Gastrocnemius medialis (tissue), 4 donors: ENCODE data around the gene RBL1. TPM values are rescaled to one million over a fixed set of nuclear protein-coding genes. Genes with fewer than 3 reads are reported as not detected.
"Not testable (repeated sequence)": the region's sequence is repeated elsewhere in the genome, so short reads cannot be mapped to it uniquely, and the experiment has no call there.

Experiments used
- ATAC-seq, 2 donors: fragments of 150-250 bp; one replicate each; pipeline ENCODE4 v1.9.1; 2016
- DNase-seq, 2 donors: peaks; one replicate each; pipeline ENCODE4 v3.0.0-alpha.2; 2019
- H3K27ac ChIP-seq, 4 donors: fragments of 200-600 bp; sonication (generic); 1 replicate in 1 of 4; 2 replicates in 3 of 4; pipeline ENCODE4 v1.5.1; 2016 to 2018; ENCODE audit warnings: mild to moderate bottlenecking in 2 of 4, moderate library complexity in 1 of 4
- H3K27me3 ChIP-seq, 3 donors: fragments of 200-600 bp; sonication (generic) in 2 of 3; 1 replicate in 1 of 3; 2 replicates in 2 of 3; pipeline versions ENCODE4 v1.5.1 to v1.6.0; 2016 to 2019; ENCODE audit warnings: mild to moderate bottlenecking in 1 of 3, moderate library complexity in 1 of 3
- H3K36me3 ChIP-seq, 2 donors: fragments of 200-600 bp; sonication (generic) in 1 of 2; one replicate each; pipeline ENCODE4 v1.5.1; 2017 to 2018
- H3K4me1 ChIP-seq, 2 donors: fragments of 200-600 bp; sonication (generic) in 1 of 2; one replicate each; pipeline ENCODE4 v1.5.1; 2016 to 2017; ENCODE audit warnings: mild to moderate bottlenecking in 2 of 2
- H3K4me3 ChIP-seq, 4 donors: fragments of 200-600 bp; sonication (generic) in 3 of 4; 1 replicate in 1 of 4; 2 replicates in 3 of 4; pipeline ENCODE4 v1.5.1; 2016 to 2019; ENCODE audit warnings: mild to moderate bottlenecking in 2 of 4
- H3K9me3 ChIP-seq, 3 donors: fragments of 200-600 bp; sonication (generic) in 2 of 3; 1 replicate in 1 of 3; 2 replicates in 2 of 3; pipeline ENCODE4 v1.5.1; 2016 to 2019
- POLR2A ChIP-seq, 2 donors: fragments of 450-650 bp; IDR thresholded peaks; one replicate each; pipeline ENCODE4 v1.6.1; 2017; ENCODE audit warnings: antibody characterized with exemption in 2 of 2, mild to moderate bottlenecking in 2 of 2, moderate library complexity in 2 of 2
- in situ Hi-C, 4 donors: fragments of 200-750 bp; cut with MboI; loops; one replicate each; pipeline versions ENCODE4 v1.15.0 to v1.8.0; 2017; ENCODE audit warnings: low sequenced_read_pairs in 4 of 4
- intact Hi-C: fragments of 100-400 bp; cut with DNase I; formaldehyde crosslinking; loops from one replicate; pipeline ENCODE4 v1.15.1; 2023; ENCODE audit warnings: low total_unique reads
- total RNA-seq, 4 donors: library from RNA; depleted of rRNA; stranded (reverse); fragments of >200 nt; gene quantifications; one replicate each; pipeline versions ENCODE4 v1.1.0 to v1.2.3, GENCODE V29; 2016
- TF ChIP-seq, protein P1 (sequence below), 5 experiments: fragments of 450-650 bp in 3 of 5; fragments of 200-600 bp in 2 of 5; sonication (generic) in 2 of 5; IDR thresholded peaks in 4 of 5; conservative IDR thresholded peaks in 1 of 5; 1 replicate in 4 of 5; 2 replicates in 1 of 5; pipeline ENCODE4 v1.5.1; 2016 to 2019; ENCODE audit warnings: antibody characterized with exemption in 5 of 5, mild to moderate bottlenecking in 3 of 5, moderate library complexity in 3 of 5

Gene RBL1
- total RNA-seq, 4 donors from 2014 or later: 2.9 to 13.0 (median 6.1) TPM

DNA sequence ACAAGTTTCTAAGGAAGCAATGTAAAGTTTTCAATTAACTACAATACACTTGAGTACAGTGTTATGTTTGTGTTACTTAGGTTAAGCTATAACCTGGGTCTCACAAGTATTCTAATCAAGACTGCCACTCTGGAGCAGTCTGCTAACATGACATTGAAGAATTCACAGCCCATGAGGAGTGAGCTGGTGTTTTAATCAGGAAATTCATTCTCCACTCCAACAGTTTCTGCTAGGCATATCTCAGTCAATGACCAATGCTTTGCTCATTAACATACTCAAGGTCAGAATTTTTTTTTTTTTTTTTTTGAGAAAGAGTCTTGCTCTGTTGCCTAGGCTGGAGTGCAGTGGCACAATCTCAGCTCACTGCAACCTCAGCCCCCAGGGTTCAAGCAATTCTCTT, 84.7 kb downstream of the RBL1 start:
- DNase-seq (no peak), ATAC-seq (no peak)
- Histone ChIP-seq H3K9me3 (no peaks in the 10 kb centered on the region), H3K27ac (no peak overlapping the region), H3K4me1 (no peaks in the 10 kb centered on the region), H3K4me3 (no peak overlapping the region), H3K36me3 (peaks cover 0 to 5% of the 10 kb centered on the region in 2 donors), H3K27me3 (no peaks in the 10 kb centered on the region)
- in situ Hi-C loops (no loop called here), intact Hi-C loops (no loop called here)
- TF ChIP-seq POLR2A (IDR thresholded peaks at IDR 0.05): no peak
- TF ChIP-seq, protein P1, sequence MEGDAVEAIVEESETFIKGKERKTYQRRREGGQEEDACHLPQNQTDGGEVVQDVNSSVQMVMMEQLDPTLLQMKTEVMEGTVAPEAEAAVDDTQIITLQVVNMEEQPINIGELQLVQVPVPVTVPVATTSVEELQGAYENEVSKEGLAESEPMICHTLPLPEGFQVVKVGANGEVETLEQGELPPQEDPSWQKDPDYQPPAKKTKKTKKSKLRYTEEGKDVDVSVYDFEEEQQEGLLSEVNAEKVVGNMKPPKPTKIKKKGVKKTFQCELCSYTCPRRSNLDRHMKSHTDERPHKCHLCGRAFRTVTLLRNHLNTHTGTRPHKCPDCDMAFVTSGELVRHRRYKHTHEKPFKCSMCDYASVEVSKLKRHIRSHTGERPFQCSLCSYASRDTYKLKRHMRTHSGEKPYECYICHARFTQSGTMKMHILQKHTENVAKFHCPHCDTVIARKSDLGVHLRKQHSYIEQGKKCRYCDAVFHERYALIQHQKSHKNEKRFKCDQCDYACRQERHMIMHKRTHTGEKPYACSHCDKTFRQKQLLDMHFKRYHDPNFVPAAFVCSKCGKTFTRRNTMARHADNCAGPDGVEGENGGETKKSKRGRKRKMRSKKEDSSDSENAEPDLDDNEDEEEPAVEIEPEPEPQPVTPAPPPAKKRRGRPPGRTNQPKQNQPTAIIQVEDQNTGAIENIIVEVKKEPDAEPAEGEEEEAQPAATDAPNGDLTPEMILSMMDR (IDR thresholded peaks at IDR 0.05 in 4 of 5, conservative IDR thresholded peaks at IDR 0.05 in 1 of 5): no peak

DNA sequence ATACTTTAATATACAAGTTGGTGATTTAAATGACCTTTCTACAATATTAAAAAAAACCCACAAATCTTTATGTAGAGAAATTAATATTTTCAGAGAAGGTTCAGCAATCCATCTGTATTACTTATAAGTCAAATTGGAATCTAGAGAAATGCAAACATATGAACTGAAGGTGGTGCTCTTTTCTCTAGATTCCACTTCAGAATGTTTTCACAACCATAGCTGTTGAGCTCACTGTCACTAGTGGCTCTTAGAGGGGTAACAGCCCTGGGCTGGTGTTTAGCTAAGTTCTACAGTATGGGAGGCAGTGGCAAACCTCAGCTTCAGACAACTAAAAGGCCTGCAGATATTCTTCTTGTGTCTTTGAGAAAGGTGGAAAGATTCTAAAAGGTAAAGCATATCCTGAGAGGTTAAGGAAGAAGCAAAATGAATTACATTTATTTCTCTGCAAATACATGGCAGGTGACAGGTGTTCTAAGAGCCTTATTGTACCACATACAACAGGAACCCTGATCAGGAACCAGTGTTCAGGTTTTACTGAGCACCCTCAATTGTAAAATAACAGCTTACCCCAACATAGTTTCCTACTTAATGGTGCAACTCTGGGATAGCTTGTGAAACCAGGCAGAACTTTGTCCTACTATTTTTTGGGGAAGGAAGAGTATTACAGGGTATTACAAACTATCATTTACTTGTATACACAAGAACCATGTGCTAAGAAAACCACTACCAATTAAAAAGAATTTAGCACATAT, 87.7 kb downstream of the RBL1 start:
- Histone ChIP-seq H3K27ac (no peak overlapping the region), H3K4me3 (no peak overlapping the region), H3K4me1 (no peaks in the 10 kb centered on the region), H3K9me3 (no peaks in the 10 kb centered on the region), H3K36me3 (no peaks in the 10 kb centered on the region), H3K27me3 (no peaks in the 10 kb centered on the region)
- TF ChIP-seq, protein P1 (IDR thresholded peaks at IDR 0.05 in 4 of 5, conservative IDR thresholded peaks at IDR 0.05 in 1 of 5): no peak
- TF ChIP-seq POLR2A (IDR thresholded peaks at IDR 0.05): no peak
- intact Hi-C loops (no loop called here), in situ Hi-C loops (no loop called here)
- DNase-seq: no peak
- no peak for ATAC-seq

DNA sequence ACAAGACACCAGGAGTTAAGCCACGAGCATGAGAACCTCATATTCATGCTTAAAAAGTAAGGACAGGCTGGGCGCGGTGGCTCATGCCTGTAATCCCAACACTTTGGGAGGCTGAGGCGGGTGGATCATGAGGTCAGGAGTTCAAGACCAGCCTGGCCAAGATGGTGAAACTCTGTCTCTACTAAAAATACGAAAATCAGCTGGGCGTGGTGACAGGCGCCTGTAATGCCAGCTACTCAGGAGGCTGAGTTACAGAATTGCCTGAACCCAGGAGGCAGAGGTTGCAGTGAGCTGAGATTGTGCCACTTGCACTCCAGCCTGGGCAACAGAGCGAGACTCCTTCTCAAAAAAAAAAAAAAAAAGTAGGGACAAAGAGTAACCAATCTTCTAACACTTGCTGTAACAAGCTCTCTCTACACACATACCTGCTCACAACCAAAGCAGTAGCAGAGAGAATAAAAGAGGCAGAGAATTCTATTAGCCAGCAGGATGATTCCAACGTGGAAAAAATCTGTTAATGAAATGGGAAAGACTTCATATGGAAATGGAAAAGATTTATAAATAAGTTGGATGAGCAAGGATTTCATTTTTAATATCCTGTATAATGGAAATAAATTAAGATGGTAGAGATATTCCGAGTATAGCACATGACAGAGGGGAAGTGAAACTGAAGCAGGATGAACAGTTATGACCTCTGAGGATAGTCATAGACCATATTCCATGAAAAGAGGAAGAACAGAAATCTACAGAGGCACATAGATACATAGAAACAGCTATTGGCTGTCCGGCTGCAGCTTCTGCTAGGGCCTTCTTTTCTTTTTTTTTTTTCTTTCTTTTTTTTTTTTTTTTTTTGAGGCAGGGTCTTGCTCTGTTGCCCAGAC, 90.5 kb downstream of the RBL1 start:
- DNase-seq, H3K27me3 ChIP-seq, H3K4me3 ChIP-seq, ATAC-seq, H3K4me1 ChIP-seq, in situ Hi-C loops, intact Hi-C loops, H3K36me3 ChIP-seq, H3K27ac ChIP-seq, H3K9me3 ChIP-seq: not testable (repeated sequence)

DNA sequence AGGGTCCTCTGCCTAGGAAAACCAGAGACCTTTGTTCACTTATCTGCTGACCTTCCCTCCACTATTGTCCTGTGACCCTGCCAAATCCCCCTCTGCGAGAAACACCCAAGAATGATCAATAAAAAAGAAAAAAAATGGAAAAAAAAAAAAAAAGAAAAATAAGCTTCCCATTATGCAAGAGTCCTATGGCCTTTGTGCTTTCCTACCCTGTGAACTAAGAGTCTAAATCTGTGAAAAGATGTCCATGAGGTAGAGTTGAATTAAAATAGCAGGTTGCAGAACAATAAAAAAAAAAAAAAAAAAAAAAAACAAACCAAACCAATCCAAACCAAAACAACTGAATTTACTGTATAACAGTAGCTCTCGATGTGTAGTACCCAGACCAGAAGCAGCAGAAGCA, 94.2 kb downstream of the RBL1 start:
- ATAC-seq, in situ Hi-C loops, H3K9me3 ChIP-seq, H3K27ac ChIP-seq, H3K4me3 ChIP-seq, intact Hi-C loops, H3K36me3 ChIP-seq, H3K27me3 ChIP-seq, H3K4me1 ChIP-seq, DNase-seq: not testable (repeated sequence)

DNA sequence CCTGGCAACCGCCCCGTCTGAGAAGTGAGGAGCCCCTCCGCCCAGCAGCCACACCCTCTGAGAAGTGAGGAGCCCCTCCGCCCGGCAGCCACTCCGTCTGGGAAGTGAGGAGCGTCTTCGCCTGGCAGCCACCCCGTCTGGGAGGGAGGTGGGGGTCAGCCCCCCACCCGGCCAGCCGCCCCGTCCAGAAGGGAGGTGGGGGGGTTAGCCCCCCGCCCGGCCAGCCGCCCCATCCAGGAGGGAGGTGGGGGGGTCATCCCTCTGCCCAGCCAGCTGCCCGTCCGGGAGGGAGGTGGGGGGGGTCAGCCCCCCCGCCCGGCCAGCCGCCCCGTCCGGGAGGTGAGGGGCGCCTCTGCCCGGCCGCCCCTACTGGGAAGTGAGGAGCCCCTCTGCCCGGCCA, 95.6 kb downstream of the RBL1 start:
- H3K9me3 ChIP-seq, H3K36me3 ChIP-seq, intact Hi-C loops, H3K27ac ChIP-seq, DNase-seq, in situ Hi-C loops, H3K27me3 ChIP-seq, ATAC-seq, H3K4me3 ChIP-seq, H3K4me1 ChIP-seq: not testable (repeated sequence)

DNA sequence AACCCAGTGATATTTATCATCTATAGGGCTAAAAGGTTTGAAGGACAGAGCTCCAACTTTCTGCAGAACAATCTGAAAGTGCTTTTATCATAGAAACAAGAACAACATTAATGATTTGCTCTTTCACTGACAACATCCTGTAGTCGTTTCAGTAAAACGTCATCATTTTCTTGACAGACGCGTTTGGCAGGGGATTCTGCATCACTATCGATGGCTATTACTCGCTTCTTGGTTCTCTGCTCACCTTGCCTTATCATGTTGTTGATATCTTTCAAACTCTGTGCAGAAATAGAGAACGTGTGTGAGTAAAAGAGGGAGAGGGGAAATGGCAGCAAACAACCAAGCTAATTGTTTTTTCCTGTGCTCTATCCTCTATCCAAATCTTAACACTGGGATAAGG, 97.1 kb downstream of the RBL1 start:
- DNase-seq (no peak), ATAC-seq (no peak)
- no peak overlapping the region for H3K4me3 ChIP-seq
- no peak overlapping the region for H3K27ac ChIP-seq
- no peaks in the 10 kb centered on the region for H3K4me1 ChIP-seq
- no peaks in the 10 kb centered on the region for H3K9me3 ChIP-seq
- in situ Hi-C loops (no loop called here), intact Hi-C loops (no loop called here)
- no peak for TF ChIP-seq POLR2A (IDR thresholded peaks at IDR 0.05)
- TF ChIP-seq, protein P1 (IDR thresholded peaks at IDR 0.05 in 4 of 5, conservative IDR thresholded peaks at IDR 0.05 in 1 of 5): no peak
- no peaks in the 10 kb centered on the region for H3K36me3 ChIP-seq
- H3K27me3 ChIP-seq: no peaks in the 10 kb centered on the region
